GM12801 (cell line): Measurements from ENCODE around the gene CCDC149.

Experiments
- TF ChIP-seq, protein P1 (sequence below): IDR thresholded peaks from one replicate; pipeline ENCODE4 v1.5.1; 2011; ENCODE audit warnings: control low read depth; ENCODE audit not compliant: insufficient read length; ENCODE audit errors: extremely low read depth

CCDC149 gene

DNA sequence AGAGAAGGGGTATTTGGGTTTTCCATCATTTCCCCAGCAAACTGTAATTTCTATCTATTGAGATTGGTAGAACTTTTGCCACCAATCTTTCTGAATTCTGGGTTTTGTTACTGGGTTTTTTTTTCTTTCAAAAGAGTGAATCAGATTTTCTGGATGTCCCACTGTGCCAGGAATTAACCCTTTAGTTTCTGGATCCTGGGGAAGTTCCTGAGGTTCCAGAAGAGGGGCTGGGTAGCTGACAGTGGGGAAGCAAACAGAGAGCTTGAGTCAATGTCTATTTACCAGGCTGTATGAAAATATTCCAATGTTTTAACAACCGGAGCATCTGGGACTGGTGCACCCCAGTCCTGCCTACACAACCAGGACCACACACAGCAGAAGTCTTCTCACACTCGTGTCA, 143.3 kb downstream of the CCDC149 start:
- TF ChIP-seq, protein P1, sequence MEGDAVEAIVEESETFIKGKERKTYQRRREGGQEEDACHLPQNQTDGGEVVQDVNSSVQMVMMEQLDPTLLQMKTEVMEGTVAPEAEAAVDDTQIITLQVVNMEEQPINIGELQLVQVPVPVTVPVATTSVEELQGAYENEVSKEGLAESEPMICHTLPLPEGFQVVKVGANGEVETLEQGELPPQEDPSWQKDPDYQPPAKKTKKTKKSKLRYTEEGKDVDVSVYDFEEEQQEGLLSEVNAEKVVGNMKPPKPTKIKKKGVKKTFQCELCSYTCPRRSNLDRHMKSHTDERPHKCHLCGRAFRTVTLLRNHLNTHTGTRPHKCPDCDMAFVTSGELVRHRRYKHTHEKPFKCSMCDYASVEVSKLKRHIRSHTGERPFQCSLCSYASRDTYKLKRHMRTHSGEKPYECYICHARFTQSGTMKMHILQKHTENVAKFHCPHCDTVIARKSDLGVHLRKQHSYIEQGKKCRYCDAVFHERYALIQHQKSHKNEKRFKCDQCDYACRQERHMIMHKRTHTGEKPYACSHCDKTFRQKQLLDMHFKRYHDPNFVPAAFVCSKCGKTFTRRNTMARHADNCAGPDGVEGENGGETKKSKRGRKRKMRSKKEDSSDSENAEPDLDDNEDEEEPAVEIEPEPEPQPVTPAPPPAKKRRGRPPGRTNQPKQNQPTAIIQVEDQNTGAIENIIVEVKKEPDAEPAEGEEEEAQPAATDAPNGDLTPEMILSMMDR, result no peak

- TF ChIP-seq, protein P1, result no peak
Observed at GRCh38 chr4:24768604-24769003, 144.2 kb downstream of the CCDC149 start.

GRCh38 chr4:24768006-24768405, 144.8 kb downstream of the CCDC149 start:
- TF ChIP-seq, protein P1, result no peak

- TF ChIP-seq, protein P1, result no peak
Observed at GRCh38 chr4:24765376-24765988, 147.4 kb downstream of the CCDC149 start.

DNA sequence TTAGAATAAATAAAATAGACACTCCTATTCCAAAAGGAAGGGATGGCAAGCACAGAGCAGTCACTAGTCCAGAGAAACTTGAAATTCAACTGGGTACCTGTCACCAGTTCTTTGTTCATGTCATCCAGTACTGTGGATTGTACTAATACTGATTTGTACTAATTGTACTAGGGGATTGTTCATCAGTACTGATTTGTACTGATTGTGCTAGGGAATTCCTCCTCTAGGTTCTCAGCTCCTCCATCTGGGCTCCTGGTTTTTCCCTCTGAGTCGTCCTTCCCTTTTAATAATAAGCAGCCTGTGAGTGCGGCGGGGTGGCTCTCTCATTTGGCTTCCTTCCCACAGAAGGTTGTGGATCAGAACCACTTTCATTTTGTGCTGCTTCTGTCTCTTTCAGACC, 148.5 kb downstream of the CCDC149 start:
- TF ChIP-seq, protein P1, result no peak

GRCh38 chr4:24763631-24764297, 149.1 kb downstream of the CCDC149 start:
- TF ChIP-seq, protein P1, result no peak
